Gastroesophageal sphincter (tissue), 3 donors: ENCODE results near the gene CARTPT.

ENCODE experiments used
- POLR2A ChIP-seq, 2 donors: fragments of 450-650 bp; IDR thresholded peaks; one replicate each; pipeline ENCODE4 v1.6.1; 2017; ENCODE audit warnings: antibody characterized with exemption in 2 of 2, mild to moderate bottlenecking in 2 of 2, moderate library complexity in 1 of 2
- TF ChIP-seq, protein P1 (sequence below), 4 experiments: fragments of 200-600 bp in 2 of 4; fragments of 450-650 bp in 2 of 4; sonication (generic) in 1 of 4; IDR thresholded peaks; one replicate each; pipeline ENCODE4 v1.5.1; 2017 to 2019; ENCODE audit warnings: antibody characterized with exemption in 4 of 4, mild to moderate bottlenecking in 2 of 4, moderate library complexity in 2 of 4

DNA sequence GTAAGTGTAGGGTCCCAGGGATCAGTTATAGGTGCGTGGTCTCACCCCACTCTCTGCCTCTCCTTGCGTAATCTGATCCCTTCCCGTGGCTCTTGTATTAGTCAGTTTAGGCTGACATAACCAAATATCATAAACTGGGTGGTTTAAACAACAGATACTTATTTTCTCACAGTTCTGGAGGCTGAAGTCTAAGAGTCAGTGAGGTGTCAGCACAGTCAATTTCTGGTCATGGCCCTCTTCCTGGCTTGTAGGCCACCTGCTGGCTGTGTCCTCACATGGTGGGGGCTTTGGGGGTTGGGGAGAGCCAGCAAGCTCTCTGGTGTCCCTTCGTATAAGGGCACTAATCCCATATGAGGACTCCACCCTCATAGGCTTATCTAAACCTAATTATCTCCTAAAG, 32.3 kb downstream of the CARTPT start:
- TF ChIP-seq POLR2A (IDR thresholded peaks at IDR 0.05) = no peak
- TF ChIP-seq, protein P1, sequence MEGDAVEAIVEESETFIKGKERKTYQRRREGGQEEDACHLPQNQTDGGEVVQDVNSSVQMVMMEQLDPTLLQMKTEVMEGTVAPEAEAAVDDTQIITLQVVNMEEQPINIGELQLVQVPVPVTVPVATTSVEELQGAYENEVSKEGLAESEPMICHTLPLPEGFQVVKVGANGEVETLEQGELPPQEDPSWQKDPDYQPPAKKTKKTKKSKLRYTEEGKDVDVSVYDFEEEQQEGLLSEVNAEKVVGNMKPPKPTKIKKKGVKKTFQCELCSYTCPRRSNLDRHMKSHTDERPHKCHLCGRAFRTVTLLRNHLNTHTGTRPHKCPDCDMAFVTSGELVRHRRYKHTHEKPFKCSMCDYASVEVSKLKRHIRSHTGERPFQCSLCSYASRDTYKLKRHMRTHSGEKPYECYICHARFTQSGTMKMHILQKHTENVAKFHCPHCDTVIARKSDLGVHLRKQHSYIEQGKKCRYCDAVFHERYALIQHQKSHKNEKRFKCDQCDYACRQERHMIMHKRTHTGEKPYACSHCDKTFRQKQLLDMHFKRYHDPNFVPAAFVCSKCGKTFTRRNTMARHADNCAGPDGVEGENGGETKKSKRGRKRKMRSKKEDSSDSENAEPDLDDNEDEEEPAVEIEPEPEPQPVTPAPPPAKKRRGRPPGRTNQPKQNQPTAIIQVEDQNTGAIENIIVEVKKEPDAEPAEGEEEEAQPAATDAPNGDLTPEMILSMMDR (IDR thresholded peaks at IDR 0.05) = no peak
